BLaER1 (cell line): ENCODE results near the gene PPP1R13B.

Source experiments
- H3K27ac ChIP-seq: shearing (Covaris generic); formaldehyde crosslinking; 2 replicates; pipeline ENCODE4 v1.8.1; 2022
- H3K27me3 ChIP-seq: shearing (Covaris generic); formaldehyde crosslinking; 2 replicates; pipeline ENCODE4 v1.8.1; 2022
- H3K36me3 ChIP-seq: shearing (Covaris generic); formaldehyde crosslinking; 2 replicates; pipeline ENCODE4 v1.8.1; 2022
- H3K4me1 ChIP-seq: shearing (Covaris generic); formaldehyde crosslinking; 2 replicates; pipeline ENCODE4 v1.8.1; 2022
- H3K4me2 ChIP-seq: shearing (Covaris generic); formaldehyde crosslinking; 2 replicates; pipeline ENCODE4 v1.8.1; 2022
- H3K4me3 ChIP-seq: shearing (Covaris generic); formaldehyde crosslinking; 2 replicates; pipeline ENCODE4 v1.8.1; 2022
- H3K9ac ChIP-seq: shearing (Covaris generic); formaldehyde crosslinking; 2 replicates; pipeline ENCODE4 v1.8.1; 2022
- H3K9me3 ChIP-seq: shearing (Covaris generic); formaldehyde crosslinking; 2 replicates; pipeline ENCODE4 v1.8.1; 2022
- H4K20me1 ChIP-seq: shearing (Covaris generic); formaldehyde crosslinking; 2 replicates; pipeline ENCODE4 v1.8.1; 2022
- Cebpa-rat ChIP-seq: shearing (Covaris generic); IDR thresholded peaks from 2 replicates; pipeline ENCODE4 v1.8.1; 2022

The PPP1R13B gene

DNA sequence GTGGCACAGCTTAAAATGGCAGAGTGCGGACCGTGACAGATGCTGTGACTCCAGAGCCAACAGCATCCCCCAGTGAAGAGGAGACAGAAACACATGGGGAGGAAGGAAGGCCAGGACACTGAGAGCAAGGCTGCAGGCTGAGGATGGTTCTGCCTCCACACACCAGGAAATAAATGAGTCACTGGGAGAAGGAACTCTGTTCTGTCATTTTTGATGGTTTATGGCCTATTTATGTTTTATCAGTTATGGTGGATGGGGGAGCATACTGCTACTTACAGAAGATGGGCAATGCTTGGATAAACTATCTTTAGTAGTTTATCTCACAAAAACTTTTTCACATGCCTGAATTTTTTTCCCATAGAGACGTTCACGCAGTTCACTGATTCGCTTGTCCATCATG is 97.9 kb downstream of the PPP1R13B start:
- Histone ChIP-seq H4K20me1 (no peaks in the 10 kb centered on the region), H3K27me3 (no peaks in the 10 kb centered on the region), H3K9me3 (no peaks in the 10 kb centered on the region), H3K36me3 (no peaks in the 10 kb centered on the region), H3K27ac (no peak overlapping the region), H3K4me2 (no peak overlapping the region), H3K9ac (no peak overlapping the region), H3K4me1 (peaks cover 19% of the 10 kb centered on the region), H3K4me3 (no peak overlapping the region)
- TF ChIP-seq Cebpa-rat = no peak

DNA sequence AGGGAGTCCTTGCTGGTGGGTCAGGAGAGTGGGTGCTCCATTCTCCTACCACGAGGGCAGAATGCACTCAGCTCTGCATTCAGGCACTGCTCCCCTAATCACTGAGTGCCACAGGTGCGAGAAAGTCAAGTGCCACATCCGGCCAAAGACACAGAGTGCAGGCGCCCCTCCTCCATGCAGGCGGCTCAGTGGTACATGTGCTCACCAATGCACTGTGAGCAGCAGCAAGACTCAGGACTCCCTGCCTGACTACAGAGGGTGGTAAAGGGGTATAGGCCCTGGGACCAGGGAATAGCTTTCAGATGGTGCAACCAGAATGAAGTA is 98.9 kb downstream of the PPP1R13B start:
- Histone ChIP-seq H3K27ac (peak overlapping the region; percentile 26; the same call in 1 of the 2 replicates), H3K27me3 (no peaks in the 10 kb centered on the region), H3K9me3 (no peaks in the 10 kb centered on the region), H3K4me1 (peaks cover 29% of the 10 kb centered on the region), H4K20me1 (no peaks in the 10 kb centered on the region), H3K4me3 (no peak overlapping the region), H3K9ac (peak overlapping the region; percentile 40; the same call in 1 of the 2 replicates), H3K36me3 (no peaks in the 10 kb centered on the region), H3K4me2 (peak overlapping the region; percentile 54)
- no peak for TF ChIP-seq Cebpa-rat

DNA sequence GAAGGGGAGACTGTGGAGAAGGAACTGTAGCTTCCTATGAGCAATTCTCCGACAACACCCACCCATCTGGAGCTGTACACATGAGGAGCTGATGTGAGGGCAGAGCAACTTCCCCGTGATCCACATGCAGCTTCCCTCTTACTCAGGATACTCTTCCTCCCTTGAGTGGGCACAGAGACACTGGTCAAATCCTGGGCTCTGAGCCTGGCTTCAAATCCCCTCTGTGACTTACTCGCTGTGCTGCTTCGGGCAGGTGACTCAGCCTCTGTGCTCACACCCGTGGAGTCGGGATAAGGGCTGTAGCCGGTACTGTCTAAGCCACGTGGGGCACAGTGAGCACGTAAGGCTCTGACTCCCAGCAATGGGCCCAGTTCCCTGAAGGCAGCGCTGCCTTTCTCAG is 100.7 kb downstream of the PPP1R13B start:
- no peak overlapping the region for H3K9ac ChIP-seq
- no peak for TF ChIP-seq Cebpa-rat
- no peaks in the 10 kb centered on the region for H3K36me3 ChIP-seq
- no peaks in the 10 kb centered on the region for H3K9me3 ChIP-seq
- no peaks in the 10 kb centered on the region for H4K20me1 ChIP-seq
- H3K4me3 ChIP-seq = no peak overlapping the region
- no peak overlapping the region for H3K27ac ChIP-seq
- peaks cover 47% of the 10 kb centered on the region for H3K4me1 ChIP-seq
- no peak overlapping the region for H3K4me2 ChIP-seq
- H3K27me3 ChIP-seq = no peaks in the 10 kb centered on the region

DNA sequence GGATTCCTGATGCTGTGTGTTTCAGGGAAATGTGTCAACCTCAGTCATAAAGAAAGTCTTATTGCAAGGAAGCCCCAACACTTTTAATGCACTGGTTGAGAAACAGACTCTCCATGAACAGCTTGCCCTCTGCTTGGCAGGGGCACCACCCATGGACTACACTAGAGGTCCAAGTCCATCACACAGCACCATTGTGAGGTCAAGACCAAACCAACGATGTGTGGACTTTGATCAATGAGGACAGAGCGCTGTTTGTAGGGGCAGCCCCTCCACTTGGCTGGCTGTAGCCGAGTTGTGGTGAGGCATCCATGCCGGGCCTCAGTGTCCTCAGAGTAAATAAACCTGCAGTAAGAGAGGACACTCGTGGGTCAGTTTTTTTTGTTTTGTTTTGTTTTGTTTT is 102.0 kb downstream of the PPP1R13B start:
- no peak overlapping the region for H3K4me3 ChIP-seq
- no peaks in the 10 kb centered on the region for H3K27me3 ChIP-seq
- H3K4me2 ChIP-seq = no peak overlapping the region
- no peak for TF ChIP-seq Cebpa-rat
- peaks cover 58% of the 10 kb centered on the region for H3K4me1 ChIP-seq
- no peaks in the 10 kb centered on the region; the same call in 1 of the 2 replicates for H3K36me3 ChIP-seq
- no peaks in the 10 kb centered on the region for H4K20me1 ChIP-seq
- H3K27ac ChIP-seq = no peak overlapping the region
- H3K9me3 ChIP-seq = no peaks in the 10 kb centered on the region
- H3K9ac ChIP-seq = no peak overlapping the region

DNA sequence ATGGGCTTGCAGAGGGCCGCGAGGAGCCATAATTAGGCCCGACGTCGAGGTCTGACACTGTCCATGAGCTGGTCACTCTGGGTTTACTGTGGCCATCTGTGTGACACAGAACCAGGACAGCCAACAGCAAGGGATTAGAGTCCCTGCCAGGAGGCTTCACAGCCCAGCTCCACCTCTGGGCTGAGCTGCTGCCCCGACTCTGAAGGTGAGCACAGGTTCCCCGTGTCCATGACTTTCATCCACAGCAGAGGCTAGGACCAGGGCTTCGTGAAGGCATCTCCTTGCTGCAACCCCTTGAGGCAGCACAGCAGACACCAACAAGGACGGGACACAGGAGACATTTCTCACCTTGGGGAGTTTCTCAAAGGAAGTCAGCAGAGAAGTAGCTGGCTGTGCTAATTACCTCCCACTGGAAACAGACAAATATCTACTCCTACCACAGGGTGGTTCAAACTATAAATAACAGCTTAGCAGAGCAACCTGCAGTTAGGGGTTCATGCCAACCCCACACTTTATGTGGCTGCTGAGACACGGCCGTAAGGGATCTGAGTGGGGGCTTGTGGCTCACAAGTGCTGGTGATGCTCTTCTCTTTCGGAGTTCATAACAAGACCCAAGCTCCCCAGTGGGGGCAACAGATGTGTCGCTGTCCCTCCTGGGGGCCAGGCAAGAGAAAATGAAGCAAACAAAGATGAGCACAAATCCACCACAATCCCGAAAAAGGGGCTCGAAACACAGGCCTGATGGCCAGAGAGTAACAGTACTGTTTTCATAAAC is 102.6 kb downstream of the PPP1R13B start:
- Histone ChIP-seq H3K27me3 (no peaks in the 10 kb centered on the region), H3K9me3 (no peaks in the 10 kb centered on the region), H3K9ac (no peak overlapping the region), H3K4me3 (no peak overlapping the region), H3K4me2 (peak overlapping the region; percentile 26), H3K27ac (no peak overlapping the region), H3K36me3 (peaks cover under 1% of the 10 kb centered on the region; the same call in 1 of the 2 replicates), H3K4me1 (peaks cover 58% of the 10 kb centered on the region), H4K20me1 (no peaks in the 10 kb centered on the region)
- no peak for TF ChIP-seq Cebpa-rat

DNA sequence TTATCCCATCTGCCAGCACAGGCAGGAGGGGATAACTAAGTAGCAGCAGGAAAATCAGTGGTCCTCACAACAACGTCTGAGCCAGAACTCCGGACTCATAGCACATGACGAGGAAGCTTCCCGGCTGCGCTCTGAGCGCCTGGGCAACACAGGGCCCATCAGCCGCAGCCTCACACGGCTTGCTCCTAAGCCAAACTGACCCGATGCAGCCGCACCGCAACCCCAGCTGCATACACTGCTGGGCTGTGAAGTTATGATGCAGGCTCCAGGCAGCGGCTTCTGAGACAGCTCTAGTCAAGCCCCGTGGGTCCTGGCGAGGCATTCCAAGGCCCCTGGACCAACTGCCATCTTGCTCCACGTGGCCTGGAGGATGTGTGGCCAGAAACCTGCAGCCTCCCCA is 103.7 kb downstream of the PPP1R13B start:
- Histone ChIP-seq H3K4me2 (peak overlapping the region; percentile 64), H3K9me3 (no peaks in the 10 kb centered on the region)

DNA sequence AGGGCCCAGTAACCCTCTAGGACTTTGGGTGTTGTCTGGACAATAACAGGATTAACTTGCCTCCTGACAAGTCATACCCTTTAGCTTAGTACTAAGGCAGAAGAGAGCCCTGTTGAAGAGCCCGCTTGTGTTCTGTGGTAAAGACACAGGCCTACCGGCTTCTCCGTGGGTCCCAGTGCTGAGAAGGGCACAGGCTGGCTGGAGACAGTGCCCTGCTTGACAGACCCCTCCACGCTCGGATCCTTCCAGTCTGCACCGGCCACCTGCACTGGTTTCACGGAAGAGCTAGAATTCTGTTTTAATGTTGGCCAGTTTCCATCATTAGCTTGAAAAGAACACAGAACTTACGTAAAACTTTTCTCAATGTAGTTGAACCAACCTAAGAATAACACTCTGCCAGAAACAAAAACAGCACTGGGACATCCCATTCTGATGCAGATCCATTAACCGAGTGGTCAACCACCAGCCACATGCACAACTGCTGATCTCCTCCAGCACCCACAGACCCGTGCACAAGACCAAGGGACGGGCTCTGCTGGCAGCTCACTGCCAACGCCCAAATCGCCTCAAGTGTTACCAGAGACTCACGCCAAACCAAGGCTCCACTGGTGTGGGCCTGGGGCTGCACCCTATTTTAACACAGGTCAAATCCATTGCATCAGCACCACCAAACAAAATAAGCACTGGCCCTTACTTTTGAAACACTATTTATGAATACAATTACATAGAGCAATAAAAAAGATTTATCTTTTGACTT is 104.7 kb downstream of the PPP1R13B start:
- TF ChIP-seq Cebpa-rat = no peak
- no peaks in the 10 kb centered on the region for H3K9me3 ChIP-seq
- peaks cover 48% of the 10 kb centered on the region for H3K4me1 ChIP-seq
- peaks cover 15% of the 10 kb centered on the region; the same call in 1 of the 2 replicates for H3K36me3 ChIP-seq
- peak overlapping the region; percentile 38 for H3K4me2 ChIP-seq
- no peaks in the 10 kb centered on the region for H3K27me3 ChIP-seq
- no peak overlapping the region for H3K4me3 ChIP-seq
- no peaks in the 10 kb centered on the region for H4K20me1 ChIP-seq
- H3K9ac ChIP-seq = no peak overlapping the region
- peak overlapping the region; percentile 25; the same call in 1 of the 2 replicates for H3K27ac ChIP-seq

More for the DNA sequence above, 103.7 kb downstream of the PPP1R13B start:
- Histone ChIP-seq H3K9ac (peak overlapping the region; percentile 17; the same call in 1 of the 2 replicates), H3K27ac (peak overlapping the region; percentile 58), H3K4me1 (peaks cover 55% of the 10 kb centered on the region), H3K36me3 (peaks cover 11% of the 10 kb centered on the region; the same call in 1 of the 2 replicates), H3K4me3 (no peak overlapping the region), H3K27me3 (no peaks in the 10 kb centered on the region), H4K20me1 (no peaks in the 10 kb centered on the region)
- TF ChIP-seq Cebpa-rat = no peak

DNA sequence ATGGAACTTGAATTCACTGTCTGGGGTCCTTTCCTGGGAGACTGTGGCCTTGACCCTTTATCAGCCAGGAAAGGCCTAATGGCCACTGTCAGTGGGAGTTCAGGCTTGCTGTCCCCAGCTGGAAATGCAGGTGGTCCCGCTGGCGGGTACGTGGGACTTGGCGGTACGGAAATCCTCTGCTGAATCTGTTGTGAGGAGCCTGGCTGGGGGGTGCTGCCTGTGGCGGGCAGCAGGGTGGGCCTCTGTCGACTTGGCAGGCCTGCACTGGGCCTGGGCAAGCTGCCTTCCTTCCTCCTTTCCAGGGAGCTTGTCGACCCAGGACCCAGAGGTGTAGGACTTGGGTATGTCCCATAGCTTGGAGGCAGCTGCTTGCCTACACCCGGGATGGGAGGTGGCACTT is 105.5 kb downstream of the PPP1R13B start:
- Histone ChIP-seq H3K9me3 (no peaks in the 10 kb centered on the region), H3K4me1 (peaks cover 48% of the 10 kb centered on the region), H3K27ac (peak overlapping the region; percentile 25), H3K4me3 (no peak overlapping the region), H3K36me3 (peaks cover 21% of the 10 kb centered on the region; the same call in 1 of the 2 replicates), H3K4me2 (peak overlapping the region; percentile 38), H3K27me3 (no peaks in the 10 kb centered on the region), H4K20me1 (no peaks in the 10 kb centered on the region), H3K9ac (no peak overlapping the region)
- TF ChIP-seq Cebpa-rat = no peak

DNA sequence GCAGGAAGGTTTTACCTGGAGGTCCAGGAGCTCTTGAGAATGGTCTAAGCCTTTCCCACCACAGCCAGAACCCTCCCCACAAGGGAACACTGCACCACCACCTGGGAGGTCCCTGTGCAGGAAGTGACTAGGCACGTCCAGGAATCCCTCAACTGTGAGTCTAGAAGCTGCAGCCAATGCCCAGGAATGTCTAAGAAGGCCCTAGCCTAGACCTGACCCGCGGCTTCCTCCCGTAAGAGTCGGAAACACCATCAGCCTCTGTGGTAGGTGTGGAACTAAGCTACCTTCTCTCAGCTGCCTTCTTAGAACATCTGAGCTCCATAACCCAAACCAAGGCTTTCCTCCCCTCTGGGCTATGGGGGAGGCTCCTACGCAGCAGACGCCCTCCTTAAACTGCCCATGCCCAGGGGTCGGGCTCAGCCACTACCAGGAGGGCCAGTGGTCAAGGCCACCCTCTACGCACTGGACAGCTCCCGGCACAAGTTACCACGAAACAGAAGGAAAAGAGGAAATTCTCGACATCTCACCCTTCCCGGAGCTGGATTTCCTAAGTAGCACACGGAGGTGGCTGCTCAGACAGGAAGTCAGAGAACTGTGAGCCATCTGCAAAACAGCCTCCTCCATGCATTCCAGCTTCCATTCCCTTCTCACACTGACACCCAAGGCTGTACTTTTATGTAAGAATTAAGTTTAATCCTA is 106.2 kb downstream of the PPP1R13B start:
- Histone ChIP-seq H3K4me1 (peaks cover 48% of the 10 kb centered on the region), H3K27ac (peak overlapping the region; percentile 25), H3K36me3 (peaks cover 28% of the 10 kb centered on the region; the same call in 1 of the 2 replicates)

More for the DNA sequence above, 106.2 kb downstream of the PPP1R13B start:
- Histone ChIP-seq H3K9ac (no peak overlapping the region), H3K9me3 (no peaks in the 10 kb centered on the region), H3K27me3 (no peaks in the 10 kb centered on the region), H3K4me2 (no peak overlapping the region), H4K20me1 (no peaks in the 10 kb centered on the region), H3K4me3 (no peak overlapping the region)
- no peak for TF ChIP-seq Cebpa-rat
